Smooth muscle cell (in vitro differentiated cells): ENCODE data around the gene KCNA1. TPM values are rescaled to one million over a fixed set of nuclear protein-coding genes. Genes with fewer than 3 reads are reported as not detected.

Experiments
- DNase-seq: peaks from one replicate; lab custom pipeline; 2025; ENCODE audit not compliant: unreplicated experiment; lab: John Stamatoyannopoulos, UW
- H2AFZ ChIP-seq: fragments of 200-600 bp; sonication (generic); 2 replicates; pipeline ENCODE4 v1.6.0; 2016; ENCODE audit warnings: antibody characterized with exemption, low read depth, mild to moderate bottlenecking
- H3F3A ChIP-seq: fragments of 200-600 bp; sonication (generic); 2 replicates; pipeline ENCODE4 v1.6.0; 2017; ENCODE audit warnings: antibody characterized with exemption, low read depth
- H3K27ac ChIP-seq: fragments of 200-600 bp; sonication (generic); 2 replicates; pipeline ENCODE4 v1.5.1; 2016; ENCODE audit warnings: low read depth, mild to moderate bottlenecking
- H3K27me3 ChIP-seq: fragments of 200-600 bp; sonication (generic); 2 replicates; pipeline ENCODE4 v1.6.1; 2016; ENCODE audit warnings: low read depth, mild to moderate bottlenecking
- H3K36me3 ChIP-seq: fragments of 200-600 bp; sonication (generic); 2 replicates; pipeline ENCODE4 v1.5.1; 2016; ENCODE audit warnings: low read depth
- H3K4me1 ChIP-seq: fragments of 200-600 bp; sonication (generic); 2 replicates; pipeline ENCODE4 v1.5.1; 2016; ENCODE audit warnings: low read depth
- H3K4me2 ChIP-seq: fragments of 200-600 bp; sonication (generic); 2 replicates; pipeline ENCODE4 v1.6.0; 2016; ENCODE audit warnings: mild to moderate bottlenecking
- H3K4me3 ChIP-seq: fragments of 200-600 bp; sonication (generic); 2 replicates; pipeline ENCODE4 v1.5.1; 2016; ENCODE audit warnings: mild to moderate bottlenecking
- H3K79me2 ChIP-seq: fragments of 200-600 bp; sonication (generic); 2 replicates; pipeline ENCODE4 v1.6.0; 2016; ENCODE audit warnings: low read depth, mild to moderate bottlenecking
- H3K9ac ChIP-seq: fragments of 200-600 bp; sonication (generic); 2 replicates; pipeline ENCODE4 v1.6.0; 2016; ENCODE audit warnings: low read depth
- H3K9me3 ChIP-seq: fragments of 200-600 bp; sonication (generic); replicated peaks from 2 replicates; pipeline ENCODE4 v1.5.1; 2016; ENCODE audit warnings: low read depth
- H4K20me1 ChIP-seq: fragments of 200-600 bp; sonication (generic); 2 replicates; pipeline ENCODE4 v1.6.0; 2016; ENCODE audit warnings: low read depth
- CTCF ChIP-seq: fragments of 200-600 bp; sonication (generic); IDR thresholded peaks from 2 replicates; pipeline ENCODE4 v1.5.1; 2017; ENCODE audit warnings: borderline replicate concordance, mild to moderate bottlenecking, antibody characterized with exemption; ENCODE audit not compliant: insufficient read depth, poor library complexity, severe bottlenecking
- WGBS: methylation state at CpG from one replicate; pipeline ENCODE4 v1.1.7; 2016; ENCODE audit warnings: low lambda C conversion rate; 5-methylcytosine and 5-hydroxymethylcytosine counted together
- polyA plus RNA-seq: library from polyadenylated mRNA; unstranded; fragments of >200 nt; fragmentation: Nextera tagmentation; extraction: Ambion mirVana; gene quantifications from 2 replicates; pipeline ENCODE4 v1.2.1, GENCODE V29; 2016
- total RNA-seq: library from RNA; depleted of rRNA; stranded (reverse); fragments of >200 nt; gene quantifications from 2 replicates; pipeline ENCODE4 v1.2.3, GENCODE V29; 2014

KCNA1 gene
- total and polyA plus RNA-seq, 2 experiments from 2014 or later, result not detected

- no peak overlapping the region for H3K9ac ChIP-seq
- H3K4me1 ChIP-seq, result peaks cover 7% of the 10 kb centered on the region
- TF ChIP-seq CTCF, result no peak
- no peak overlapping the region for H3K4me2 ChIP-seq
- H3K27me3 ChIP-seq, result peaks cover 100% of the 10 kb centered on the region
- H3K27ac ChIP-seq, result no peak overlapping the region
- no peak for DNase-seq
- no peak overlapping the region for H2AFZ ChIP-seq
- no peaks in the 10 kb centered on the region for H4K20me1 ChIP-seq
- no peaks in the 10 kb centered on the region for H3K36me3 ChIP-seq
- no peaks in the 10 kb centered on the region for H3K9me3 ChIP-seq
- 90% methylated on average over 4 of the region's 4 CpGs for WGBS
- H3K79me2 ChIP-seq, result no peaks in the 10 kb centered on the region
- H3K4me3 ChIP-seq, result no peak overlapping the region
- no peaks in the 10 kb centered on the region for H3F3A ChIP-seq
These were observed 5.0 kb downstream of the KCNA1 start for GRCh38 chr12:4914720-4915119.

DNA sequence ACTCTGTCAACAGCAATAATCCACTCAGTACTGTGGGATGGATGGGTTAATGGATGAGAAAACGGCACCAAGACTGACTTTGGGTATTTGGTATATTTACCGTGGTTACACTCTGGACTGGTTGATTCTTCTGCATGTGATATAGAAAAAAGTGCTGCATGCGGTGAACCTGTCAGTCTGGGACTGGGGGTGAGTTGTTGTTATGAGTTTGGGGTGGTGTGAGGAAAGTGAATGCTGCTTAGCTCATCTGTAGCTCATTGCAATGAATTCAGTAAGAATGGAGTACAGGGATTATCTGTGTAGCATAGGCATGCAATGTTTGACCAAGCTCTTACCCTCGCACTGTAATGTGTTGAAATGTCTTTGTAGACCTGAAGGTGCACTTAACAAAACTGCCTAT is 6.0 kb downstream of the KCNA1 start:
- Histone ChIP-seq H2AFZ (no peak overlapping the region), H3K79me2 (no peaks in the 10 kb centered on the region), H3K4me1 (peaks cover 1% of the 10 kb centered on the region), H3K27me3 (peaks cover 100% of the 10 kb centered on the region), H3K9me3 (no peaks in the 10 kb centered on the region), H3K9ac (no peak overlapping the region), H3F3A (no peaks in the 10 kb centered on the region), H3K4me2 (no peak overlapping the region), H3K27ac (no peak overlapping the region), H4K20me1 (no peaks in the 10 kb centered on the region), H3K36me3 (no peaks in the 10 kb centered on the region), H3K4me3 (no peak overlapping the region)
- no peak for DNase-seq
- no peak for TF ChIP-seq CTCF
- WGBS, result 96% methylated on average over 4 of the region's 4 CpGs

DNA sequence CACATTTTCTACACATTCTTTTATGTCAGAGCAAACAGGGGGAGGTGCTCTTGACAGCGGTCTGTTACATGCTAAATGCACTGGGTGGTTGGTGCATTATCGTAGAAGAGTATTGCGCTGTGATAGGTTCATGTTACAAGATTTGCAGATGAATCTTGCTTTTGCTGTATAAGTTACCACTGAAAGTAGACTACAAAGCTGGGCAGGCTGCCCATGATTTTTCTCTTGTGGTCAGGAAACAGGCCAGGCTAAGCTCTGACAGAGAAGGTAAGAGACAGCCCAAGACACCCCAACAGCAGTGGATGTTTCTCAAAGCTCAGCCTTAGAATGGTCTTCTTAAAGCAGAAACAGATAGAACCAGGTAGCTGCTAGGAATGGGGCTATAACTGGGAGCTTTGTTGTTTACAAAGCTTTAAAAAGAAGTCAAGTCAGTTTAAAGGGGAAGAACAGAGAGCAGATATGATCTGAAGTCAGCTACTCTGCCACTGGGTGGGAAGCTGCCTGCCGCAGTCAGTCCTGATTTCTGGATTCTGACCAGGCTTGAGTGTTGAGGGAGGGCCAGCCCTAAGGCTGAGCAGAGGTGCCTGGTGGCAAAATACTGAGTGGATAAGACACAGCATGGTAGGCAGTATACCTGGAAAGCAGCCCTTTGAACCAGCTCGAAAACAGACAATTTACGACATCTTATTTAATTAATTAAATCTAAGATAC is 9.4 kb downstream of the KCNA1 start:
- H3K4me3 ChIP-seq, result no peak overlapping the region
- H3K27me3 ChIP-seq, result peaks cover 97% of the 10 kb centered on the region
- no peak overlapping the region for H3K4me2 ChIP-seq
- H3K27ac ChIP-seq, result no peak overlapping the region
- H3K9me3 ChIP-seq, result no peaks in the 10 kb centered on the region
- 81% methylated on average over 6 of the region's 6 CpGs for WGBS
- DNase-seq, result no peak
- no peaks in the 10 kb centered on the region for H4K20me1 ChIP-seq
- no peaks in the 10 kb centered on the region for H3K79me2 ChIP-seq
- no peak overlapping the region for H3K9ac ChIP-seq
- H2AFZ ChIP-seq, result no peak overlapping the region
- no peak for TF ChIP-seq CTCF
- no peaks in the 10 kb centered on the region for H3F3A ChIP-seq
- H3K36me3 ChIP-seq, result no peaks in the 10 kb centered on the region
- no peaks in the 10 kb centered on the region for H3K4me1 ChIP-seq

DNA sequence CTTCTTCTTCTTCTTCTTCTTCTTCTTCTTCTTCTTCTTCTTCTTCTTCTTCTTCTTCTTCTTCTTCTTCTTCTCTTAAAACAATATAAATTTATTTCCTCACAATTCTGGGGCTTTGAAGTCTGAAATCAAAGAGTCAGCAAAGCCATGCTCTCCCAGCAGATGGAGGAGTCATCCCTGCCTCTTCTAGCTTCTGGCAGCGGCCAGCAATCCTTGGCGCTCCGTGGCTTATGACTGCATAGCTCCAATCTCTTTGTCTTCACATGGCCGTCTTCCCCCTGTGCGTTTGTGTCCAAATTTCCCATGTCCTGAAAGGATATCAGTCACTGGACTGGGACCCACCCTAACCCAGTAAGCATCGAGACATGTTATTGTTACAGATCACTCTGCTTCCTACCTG is 22.9 kb downstream of the KCNA1 start:
- no peak for TF ChIP-seq CTCF
- DNase-seq, result no peak

More for the DNA sequence above, 22.9 kb downstream of the KCNA1 start:
- Histone ChIP-seq H3K9ac (no peak overlapping the region), H4K20me1 (no peaks in the 10 kb centered on the region), H3K4me2 (no peak overlapping the region), H3K27me3 (peaks cover 78% of the 10 kb centered on the region), H2AFZ (no peak overlapping the region), H3K4me1 (no peaks in the 10 kb centered on the region), H3K36me3 (no peaks in the 10 kb centered on the region), H3K4me3 (no peak overlapping the region), H3K79me2 (no peaks in the 10 kb centered on the region), H3K27ac (no peak overlapping the region), H3F3A (no peaks in the 10 kb centered on the region), H3K9me3 (no peaks in the 10 kb centered on the region)
- WGBS, result 92% methylated on average over 6 of the region's 6 CpGs
